Glutamatergic neuron (in vitro differentiated cells): Measurements from ENCODE around the gene CKS2. TPM values are rescaled to one million over a fixed set of nuclear protein-coding genes. Genes with fewer than 3 reads are reported as not detected.

Experiments used
- DNase-seq: peaks from one replicate; pipeline ENCODE4 v3.0.0; 2022
- H3K27ac Mint-ChIP-seq: one replicate; pipeline ENCODE4 v1.8.0; 2020; ENCODE audit warnings: mild to moderate bottlenecking, mixed read lengths, inconsistent platforms; ENCODE audit not compliant: unreplicated experiment
- H3K27me3 Mint-ChIP-seq: one replicate; pipeline ENCODE4 v1.8.0; 2020; ENCODE audit warnings: mild to moderate bottlenecking, moderate library complexity, mixed read lengths, inconsistent platforms; ENCODE audit not compliant: unreplicated experiment
- H3K36me3 Mint-ChIP-seq: one replicate; pipeline ENCODE4 v1.8.0; 2020; ENCODE audit warnings: mild to moderate bottlenecking, mixed read lengths, inconsistent platforms; ENCODE audit not compliant: unreplicated experiment
- H3K4me1 Mint-ChIP-seq: one replicate; pipeline ENCODE4 v1.8.0; 2020; ENCODE audit warnings: mild to moderate bottlenecking, low read depth, mixed read lengths, inconsistent platforms; ENCODE audit not compliant: unreplicated experiment
- H3K4me3 Mint-ChIP-seq: one replicate; pipeline ENCODE4 v1.8.0; 2020; ENCODE audit warnings: mild to moderate bottlenecking, mixed read lengths, inconsistent platforms; ENCODE audit not compliant: unreplicated experiment
- H3K9me3 Mint-ChIP-seq: one replicate; pipeline ENCODE4 v1.8.0; 2020; ENCODE audit warnings: mild to moderate bottlenecking, moderate library complexity, mixed read lengths, inconsistent platforms; ENCODE audit not compliant: unreplicated experiment
- CTCF ChIP-seq: fragments of 200-600 bp; sonication (generic); IDR thresholded peaks from one replicate; pipeline ENCODE4 v1.5.0; 2021; ENCODE audit not compliant: partially characterized antibody, unreplicated experiment
- total RNA-seq: library from RNA; stranded (reverse); fragmentation: NEBNext Ultra II Directional; extraction: Animal tissue kit (Norgen Biotek cat#: 25700); gene quantifications from one replicate; pipeline ENCODE4 v1.2.1, GENCODE V29; 2021; ENCODE audit not compliant: unreplicated experiment

CKS2 gene
- total RNA-seq, 1 donor from 2014 or later = 48.7 TPM

- Mint-ChIP-seq H3K4me1 (peaks cover 26% of the 10 kb centered on the region), H3K27ac (peak overlapping the region; percentile 90), H3K27me3 (peaks cover 2% of the 10 kb centered on the region), H3K4me3 (peak overlapping the region; percentile 92), H3K36me3 (no peaks in the 10 kb centered on the region), H3K9me3 (peaks cover 11% of the 10 kb centered on the region)
- TF ChIP-seq CTCF = no peak
- DNase-seq = no peak
Measured at GRCh38 chr9:89319015-89319905, 8.3 kb downstream of the CKS2 start.

- Mint-ChIP-seq H3K4me3 (peak overlapping the region; percentile 42), H3K4me1 (peaks cover 25% of the 10 kb centered on the region), H3K27me3 (peaks cover 4% of the 10 kb centered on the region), H3K36me3 (no peaks in the 10 kb centered on the region), H3K9me3 (peaks cover 6% of the 10 kb centered on the region), H3K27ac (no peak overlapping the region)
- no peak for DNase-seq
- TF ChIP-seq CTCF = no peak
Measured at GRCh38 chr9:89323390-89323789, 12.4 kb downstream of the CKS2 start.

GRCh38 chr9:89325733-89326132 lies 14.7 kb downstream of the CKS2 start:
- peaks cover 16% of the 10 kb centered on the region for H3K4me1 Mint-ChIP-seq
- no peak for TF ChIP-seq CTCF
- DNase-seq = no peak
- H3K9me3 Mint-ChIP-seq = no peaks in the 10 kb centered on the region
- no peak overlapping the region for H3K4me3 Mint-ChIP-seq
- peaks cover 4% of the 10 kb centered on the region for H3K36me3 Mint-ChIP-seq
- peaks cover 4% of the 10 kb centered on the region for H3K27me3 Mint-ChIP-seq
- H3K27ac Mint-ChIP-seq = no peak overlapping the region

GRCh38 chr9:89328064-89328463 lies 17.1 kb downstream of the CKS2 start:
- Mint-ChIP-seq H3K9me3 (no peaks in the 10 kb centered on the region), H3K4me1 (peaks cover 13% of the 10 kb centered on the region), H3K36me3 (peaks cover 4% of the 10 kb centered on the region), H3K27ac (no peak overlapping the region), H3K27me3 (peaks cover 4% of the 10 kb centered on the region), H3K4me3 (no peak overlapping the region)
- TF ChIP-seq CTCF = no peak
- DNase-seq = no peak

- TF ChIP-seq CTCF = no peak
- Mint-ChIP-seq H3K9me3 (no peaks in the 10 kb centered on the region), H3K27me3 (peaks cover 2% of the 10 kb centered on the region), H3K27ac (no peak overlapping the region), H3K4me1 (no peaks in the 10 kb centered on the region), H3K4me3 (no peak overlapping the region), H3K36me3 (peaks cover 4% of the 10 kb centered on the region)
- DNase-seq = no peak
Measured at GRCh38 chr9:89329917-89330316, 18.9 kb downstream of the CKS2 start.
